H9 (cell line): Measurements from ENCODE around the gene TMEM225B. TPM values are rescaled to one million over a fixed set of nuclear protein-coding genes. Genes with fewer than 3 reads are reported as not detected.

ENCODE experiments used
- DNase-seq: peaks from one replicate; pipeline ENCODE4 v3.0.0-alpha.2; 2017
- H2AFZ ChIP-seq: one replicate; pipeline ENCODE4 v1.6.1; 2013; ENCODE audit warnings: mild to moderate bottlenecking, low read length, control low read depth, moderate library complexity
- H2AK5ac ChIP-seq: 2 replicates; pipeline ENCODE4 v1.6.1; 2013; ENCODE audit warnings: low read length, control low read depth, mixed read lengths; ENCODE audit not compliant: insufficient read length
- H2BK120ac ChIP-seq: one replicate; pipeline ENCODE4 v1.6.1; 2013; ENCODE audit warnings: low read depth, mild to moderate bottlenecking, low read length, control low read depth, inconsistent platforms; ENCODE audit not compliant: poor library complexity, severe bottlenecking
- H2BK12ac ChIP-seq: 2 replicates; pipeline ENCODE4 v1.6.1; 2013; ENCODE audit warnings: low read length, control low read depth, mixed read lengths, low read depth; ENCODE audit not compliant: insufficient read length
- H2BK15ac ChIP-seq: 2 replicates; pipeline ENCODE4 v1.6.1; 2013; ENCODE audit warnings: low read depth, low read length, control low read depth
- H2BK20ac ChIP-seq: one replicate; pipeline ENCODE4 v1.6.1; 2013; ENCODE audit warnings: low read depth, mild to moderate bottlenecking, low read length, control low read depth, inconsistent platforms; ENCODE audit not compliant: poor library complexity, severe bottlenecking
- H2BK5ac ChIP-seq: 2 replicates; pipeline ENCODE4 v1.6.1; 2013; ENCODE audit warnings: low read length, control low read depth, mixed read lengths; ENCODE audit not compliant: insufficient read length
- H3K14ac ChIP-seq: 2 replicates; pipeline ENCODE4 v1.6.1; 2013; ENCODE audit warnings: low read length, control low read depth; ENCODE audit not compliant: insufficient read depth
- H3K18ac ChIP-seq: 2 replicates; pipeline ENCODE4 v1.6.1; 2013; ENCODE audit warnings: low read depth, mild to moderate bottlenecking, mixed read lengths, low read length, control low read depth; ENCODE audit not compliant: insufficient read length
- H3K23ac ChIP-seq: 2 replicates; pipeline ENCODE4 v1.6.1; 2013; ENCODE audit warnings: low read length, control low read depth, mixed read lengths, low read depth; ENCODE audit not compliant: insufficient read length
- H3K23me2 ChIP-seq: 2 replicates; pipeline ENCODE4 v1.6.1; 2013; ENCODE audit warnings: low read depth, mild to moderate bottlenecking, mixed read lengths, low read length, control low read depth; ENCODE audit not compliant: insufficient read length, poor library complexity, severe bottlenecking
- H3K27ac ChIP-seq: 2 replicates; pipeline ENCODE4 v1.5.1; 2013; ENCODE audit warnings: low read length, control low read depth, mixed read lengths, low read depth; ENCODE audit not compliant: insufficient read length
- H3K27me3 ChIP-seq: 2 replicates; pipeline ENCODE4 v1.6.1; 2013; ENCODE audit warnings: low read length, control low read depth, inconsistent platforms; ENCODE audit not compliant: insufficient read depth
- H3K4ac ChIP-seq: 2 replicates; pipeline ENCODE4 v1.6.1; 2013; ENCODE audit warnings: low read depth, mild to moderate bottlenecking, control low read depth, inconsistent platforms, low read length, moderate library complexity
- H3K4me1 ChIP-seq: 2 replicates; pipeline ENCODE4 v1.6.1; 2013; ENCODE audit warnings: low read length, control low read depth, inconsistent platforms; ENCODE audit not compliant: insufficient read depth
- H3K4me2 ChIP-seq: 2 replicates; pipeline ENCODE4 v1.6.1; 2013; ENCODE audit warnings: low read length, control low read depth, mixed read lengths; ENCODE audit not compliant: insufficient read length, insufficient read depth
- H3K56ac ChIP-seq: 2 replicates; pipeline ENCODE4 v1.6.1; 2013; ENCODE audit warnings: low read depth, mild to moderate bottlenecking, mixed read lengths, low read length, control low read depth; ENCODE audit not compliant: insufficient read length
- H3K79me1 ChIP-seq: 2 replicates; pipeline ENCODE4 v1.6.1; 2013; ENCODE audit warnings: low read depth, mild to moderate bottlenecking, moderate library complexity, low read length, control low read depth, inconsistent platforms; ENCODE audit not compliant: insufficient read depth, poor library complexity, severe bottlenecking
- H3K79me2 ChIP-seq: 2 replicates; pipeline ENCODE4 v1.6.1; 2013; ENCODE audit warnings: low read length, control low read depth, inconsistent platforms; ENCODE audit not compliant: insufficient read depth
- H3K9ac ChIP-seq: 2 replicates; pipeline ENCODE4 v1.6.1; 2013; ENCODE audit warnings: low read length, control low read depth, mixed read lengths; ENCODE audit not compliant: insufficient read length; ENCODE audit errors: extremely low read depth
- H3K9me3 ChIP-seq: one replicate; pipeline ENCODE4 v1.6.1; 2013; ENCODE audit warnings: low read depth, low read length, inconsistent platforms; ENCODE audit not compliant: control insufficient read depth
- H3T11ph ChIP-seq: one replicate; pipeline ENCODE4 v1.6.1; 2013; ENCODE audit warnings: mild to moderate bottlenecking, low read length, control low read depth, inconsistent platforms
- H4K20me1 ChIP-seq: one replicate; pipeline ENCODE4 v1.6.1; 2013; ENCODE audit not compliant: control insufficient read depth, insufficient read length, insufficient read depth
- H4K5ac ChIP-seq: 2 replicates; pipeline ENCODE4 v1.6.1; 2013; ENCODE audit warnings: low read depth, mild to moderate bottlenecking, mixed read lengths, low read length, control low read depth; ENCODE audit not compliant: insufficient read length
- H4K8ac ChIP-seq: replicated peaks from 2 replicates; pipeline ENCODE4 v1.6.1; 2013; ENCODE audit warnings: low read length, control low read depth, mixed read lengths, low read depth; ENCODE audit not compliant: insufficient read length
- H4K91ac ChIP-seq: 2 replicates; pipeline ENCODE4 v1.6.1; 2013; ENCODE audit warnings: low read depth, mild to moderate bottlenecking, moderate library complexity, mixed read lengths, low read length, control low read depth; ENCODE audit not compliant: insufficient read length
- H3K27ac Mint-ChIP-seq, 3 experiments: 2 replicates in 2 of 3; 3 replicates in 1 of 3; pipeline ENCODE4 v1.8.0; 2020 to 2021; ENCODE audit warnings: mixed read lengths in 3 of 3, mild to moderate bottlenecking in 1 of 3, moderate library complexity in 1 of 3
- H3K27me3 Mint-ChIP-seq: 2 replicates; pipeline ENCODE4 v1.8.0; 2021; ENCODE audit warnings: low read depth, mild to moderate bottlenecking, moderate library complexity, mixed read lengths
- H3K36me3 Mint-ChIP-seq, 3 experiments: 2 replicates in 2 of 3; 3 replicates in 1 of 3; pipeline ENCODE4 v1.8.0; 2020 to 2021; ENCODE audit warnings: low read depth in 3 of 3, mixed read lengths in 3 of 3; ENCODE audit not compliant: insufficient read depth in 1 of 3
- H3K4me1 Mint-ChIP-seq, 2 experiments: 2 replicates each; pipeline ENCODE4 v1.8.0; 2020; ENCODE audit warnings: mixed read lengths in 2 of 2
- H3K4me3 Mint-ChIP-seq, 2 experiments: 2 replicates in 1 of 2; 3 replicates in 1 of 2; pipeline ENCODE4 v1.8.0; 2020 to 2021; ENCODE audit warnings: mild to moderate bottlenecking in 2 of 2, mixed read lengths in 2 of 2, moderate library complexity in 1 of 2
- H3K9me3 Mint-ChIP-seq, 2 experiments: 2 replicates in 1 of 2; 3 replicates in 1 of 2; pipeline ENCODE4 v1.8.0; 2020; ENCODE audit warnings: mild to moderate bottlenecking in 2 of 2, mixed read lengths in 2 of 2, moderate library complexity in 1 of 2
- CTCF ChIP-seq: fragments of 200-600 bp; sonication (generic); conservative IDR thresholded peaks from 3 replicates; pipeline ENCODE4 v1.8.0; 2021; ENCODE audit warnings: antibody characterized with exemption, mild to moderate bottlenecking
- WGBS: extraction: QIAGEN DNeasy Blood & Tissue Kit; methylation state at CpG from one replicate; pipeline ENCODE4 v1.1.7; 2013; ENCODE audit warnings: missing lambda C conversion rate, low lambda C conversion rate, mixed read lengths; ENCODE audit not compliant: insufficient read length; ENCODE audit errors: extremely low coverage; 5-methylcytosine and 5-hydroxymethylcytosine counted together
- total RNA-seq: library from RNA; stranded (reverse); gene quantifications from 2 replicates; pipeline ENCODE4 v1.2.1, GENCODE V29; 2021

TMEM225B gene
- total RNA-seq, 1 experiment from 2014 or later: not detected

DNA sequence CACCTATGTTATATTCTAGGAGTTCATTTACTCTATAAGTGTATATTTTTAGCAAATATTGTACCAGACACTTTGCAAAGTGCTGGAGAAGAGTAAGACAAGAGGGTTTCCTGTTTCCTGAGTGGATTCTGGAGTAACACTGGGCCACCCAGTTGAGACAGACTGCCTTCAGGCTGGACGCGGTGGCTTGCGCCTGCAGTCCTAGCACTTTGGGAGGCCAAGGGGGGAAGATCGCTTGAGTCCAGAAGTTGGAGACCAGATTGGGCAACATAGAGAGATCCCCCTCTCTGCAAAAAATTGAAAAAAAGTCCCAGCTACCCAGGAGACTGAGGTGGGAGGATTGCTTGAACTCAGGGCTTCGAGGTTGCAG lies 17.9 kb downstream of the TMEM225B start:
- Histone ChIP-seq H4K20me1 (no peaks in the 10 kb centered on the region), H3T11ph (no peak overlapping the region), H4K8ac (no peak overlapping the region), H3K4ac (no peak overlapping the region), H3K23ac (no peak overlapping the region), H3K27me3 (no peaks in the 10 kb centered on the region), H3K4me2 (peak overlapping the region; percentile 38), H2BK5ac (no peak overlapping the region), H2AK5ac (no peak overlapping the region), H4K91ac (no peak overlapping the region), H3K9ac (no peak overlapping the region), H3K23me2 (peaks cover 7% of the 10 kb centered on the region), H2BK20ac (no peak overlapping the region), H2AFZ (no peak overlapping the region), H2BK15ac (no peak overlapping the region; the same call in 1 of the 2 replicates), H3K79me2 (no peaks in the 10 kb centered on the region), H2BK120ac (no peak overlapping the region), H3K79me1 (peaks cover 4% of the 10 kb centered on the region), H4K5ac (no peak overlapping the region), H2BK12ac (no peak overlapping the region), H3K27ac (no peak overlapping the region), H3K18ac (peak overlapping the region; percentile 41), H3K4me1 (no peaks in the 10 kb centered on the region), H3K56ac (no peak overlapping the region), H3K9me3 (no peaks in the 10 kb centered on the region), H3K14ac (peak overlapping the region; percentile 22; the same call in 1 of the 2 replicates)
- Mint-ChIP-seq H3K4me1 (peaks cover 11 to 18% of the 10 kb centered on the region in 2 experiments), H3K4me3 (peak overlapping the region; percentile 92 to 94), H3K9me3 (no peaks in the 10 kb centered on the region; a peak in 2 of 5 replicates), H3K27ac (peak overlapping the region in 2 of 3 experiments; percentile 98 to 99; a peak in 5 of 7 replicates), H3K27me3 (peaks cover 9% of the 10 kb centered on the region), H3K36me3 (peaks cover 19 to 34% (median 31%) of the 10 kb centered on the region in 3 experiments)
- WGBS: no CpG with 5 or more reads among the region's 5 CpGs
- TF ChIP-seq CTCF: no peak
- DNase-seq: no peak
